ENCODE measurements around the gene LRRK2.

DNA sequence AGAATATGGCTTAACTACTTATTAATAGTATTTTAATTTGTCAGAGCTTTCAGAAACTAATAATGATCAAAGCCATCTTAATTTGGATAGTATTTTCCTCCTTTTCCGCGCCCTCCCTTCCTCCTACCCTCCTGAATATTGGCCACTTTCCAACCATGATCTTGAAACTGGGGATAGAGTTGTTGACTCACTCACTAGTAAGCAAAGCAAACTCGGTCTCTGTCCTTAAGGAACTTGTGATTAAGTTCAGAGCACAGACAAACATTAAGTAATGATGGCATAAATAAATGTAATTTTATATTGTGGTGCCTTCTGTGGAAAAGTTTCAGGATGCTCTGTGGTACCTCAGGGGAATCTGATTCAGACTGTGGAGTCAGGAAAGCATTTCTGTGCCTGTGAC is 75.7 kb downstream of the LRRK2 start:
- TF ChIP-seq, protein P1, sequence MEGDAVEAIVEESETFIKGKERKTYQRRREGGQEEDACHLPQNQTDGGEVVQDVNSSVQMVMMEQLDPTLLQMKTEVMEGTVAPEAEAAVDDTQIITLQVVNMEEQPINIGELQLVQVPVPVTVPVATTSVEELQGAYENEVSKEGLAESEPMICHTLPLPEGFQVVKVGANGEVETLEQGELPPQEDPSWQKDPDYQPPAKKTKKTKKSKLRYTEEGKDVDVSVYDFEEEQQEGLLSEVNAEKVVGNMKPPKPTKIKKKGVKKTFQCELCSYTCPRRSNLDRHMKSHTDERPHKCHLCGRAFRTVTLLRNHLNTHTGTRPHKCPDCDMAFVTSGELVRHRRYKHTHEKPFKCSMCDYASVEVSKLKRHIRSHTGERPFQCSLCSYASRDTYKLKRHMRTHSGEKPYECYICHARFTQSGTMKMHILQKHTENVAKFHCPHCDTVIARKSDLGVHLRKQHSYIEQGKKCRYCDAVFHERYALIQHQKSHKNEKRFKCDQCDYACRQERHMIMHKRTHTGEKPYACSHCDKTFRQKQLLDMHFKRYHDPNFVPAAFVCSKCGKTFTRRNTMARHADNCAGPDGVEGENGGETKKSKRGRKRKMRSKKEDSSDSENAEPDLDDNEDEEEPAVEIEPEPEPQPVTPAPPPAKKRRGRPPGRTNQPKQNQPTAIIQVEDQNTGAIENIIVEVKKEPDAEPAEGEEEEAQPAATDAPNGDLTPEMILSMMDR (IDR thresholded peaks at IDR 0.05; ENCODE audit: borderline replicate concordance, extremely low read depth, low read length, poor library complexity, severe bottlenecking) = no peak
- no peak for TF ChIP-seq EZH2 (IDR thresholded peaks at IDR 0.05; ENCODE audit: borderline replicate concordance, low read depth, low read length, severe bottlenecking)
